Adipose tissue (tissue), 3 donors: ENCODE data around the gene CDYL. TPM values are rescaled to one million over a fixed set of nuclear protein-coding genes. Genes with fewer than 3 reads are reported as not detected.
A peak's percentile ranks its signal among the peaks of the same experiment; 100 is the strongest.
"Not testable (repeated sequence)": the region's sequence is repeated elsewhere in the genome, so short reads cannot be mapped to it uniquely, and the experiment has no call there.

ENCODE experiments used
- H3K27ac ChIP-seq: one replicate; pipeline ENCODE4 v1.5.1; 2013; ENCODE audit warnings: low read depth, low read length
- WGBS, 3 donors: extraction: QIAGEN DNeasy Blood & Tissue Kit; methylation state at CpG; one replicate each; pipeline ENCODE4 v1.1.7; 2013; 5-methylcytosine and 5-hydroxymethylcytosine counted together
- polyA plus RNA-seq, 3 donors: library from polyadenylated mRNA; stranded (reverse); fragments of 200-250 nt; gene quantifications; one replicate each; pipeline ENCODE4 v1.2.3, GENCODE V29; 2013
- donor health status: healthy with polysubstance abuse.
- donor health status: Bipolar disorder and iron deficiency.
- donor health status: healthy.

Gene CDYL
- polyA plus RNA-seq, 3 donors, result 3.3 to 10.7 (median 8.2) TPM

DNA sequence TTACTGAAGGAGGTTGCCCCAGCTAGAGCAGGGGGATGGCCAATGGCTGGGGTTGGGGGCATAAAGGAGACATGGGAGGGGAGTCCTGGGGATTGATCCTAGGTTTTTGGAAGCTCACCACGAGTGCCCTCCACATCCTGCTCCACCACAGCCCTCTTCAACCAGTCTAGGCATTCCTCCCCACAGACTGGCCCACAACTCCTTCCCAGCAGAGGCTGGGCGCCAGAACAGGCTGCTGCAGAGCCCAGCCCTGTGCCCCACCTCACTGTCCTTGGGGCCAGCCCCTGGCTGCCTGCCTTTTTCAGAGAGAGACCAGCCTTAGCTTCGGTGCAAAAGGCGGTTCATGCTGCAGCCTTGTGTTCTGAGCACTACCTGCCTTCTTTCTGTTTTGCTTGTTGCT lies 211.2 kb downstream of the CDYL start:
- 67 to 97% (median 68%) methylated on average over 4 of the region's 4 CpGs for WGBS, 3 donors
- no peak overlapping the region for H3K27ac ChIP-seq

DNA sequence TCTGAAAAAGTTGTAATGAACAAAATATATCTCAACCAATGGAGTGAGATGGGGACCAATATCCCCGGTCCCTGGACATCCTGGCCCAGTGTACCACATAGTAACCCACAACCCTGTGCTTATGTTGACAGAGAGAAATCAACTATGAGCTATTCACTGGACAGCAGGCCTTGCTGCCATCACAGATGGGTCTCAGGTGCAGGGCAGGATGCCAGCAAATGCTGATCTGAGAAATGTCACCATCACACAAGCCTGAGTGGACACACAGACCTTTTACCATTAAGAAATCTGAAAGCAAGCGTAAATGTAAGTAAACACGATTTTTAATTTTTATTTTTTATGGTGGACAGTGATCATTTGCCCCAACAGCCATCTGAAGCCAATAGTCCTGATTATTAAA lies 218.5 kb downstream of the CDYL start:
- WGBS, 3 donors, result 82 to 93% (median 91%) methylated on average over 3 of the region's 3 CpGs

DNA sequence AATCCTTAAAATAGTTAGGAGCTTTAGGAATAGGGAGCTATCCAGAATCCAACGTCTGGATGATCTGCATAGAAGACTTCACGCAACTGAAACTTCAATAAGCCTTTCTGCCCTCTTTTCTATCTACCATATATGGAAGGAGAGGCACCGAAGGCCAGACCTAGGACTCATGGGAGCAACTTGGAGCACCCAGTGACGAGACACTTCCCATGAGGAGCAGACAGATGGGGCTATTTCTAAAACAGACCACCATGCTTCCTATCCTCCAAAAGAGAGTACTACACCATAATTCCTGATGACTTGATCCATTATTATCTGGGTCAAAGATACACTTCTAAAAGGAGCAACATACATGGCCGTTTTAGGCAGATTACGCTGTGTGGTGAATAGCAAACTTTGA lies 221.7 kb downstream of the CDYL start:
- no peak overlapping the region for H3K27ac ChIP-seq
- 78 to 87% (median 78%) methylated on average over 6 of the region's 6 CpGs for WGBS, 3 donors

More for the DNA sequence above, 218.5 kb downstream of the CDYL start:
- H3K27ac ChIP-seq, result no peak overlapping the region

DNA sequence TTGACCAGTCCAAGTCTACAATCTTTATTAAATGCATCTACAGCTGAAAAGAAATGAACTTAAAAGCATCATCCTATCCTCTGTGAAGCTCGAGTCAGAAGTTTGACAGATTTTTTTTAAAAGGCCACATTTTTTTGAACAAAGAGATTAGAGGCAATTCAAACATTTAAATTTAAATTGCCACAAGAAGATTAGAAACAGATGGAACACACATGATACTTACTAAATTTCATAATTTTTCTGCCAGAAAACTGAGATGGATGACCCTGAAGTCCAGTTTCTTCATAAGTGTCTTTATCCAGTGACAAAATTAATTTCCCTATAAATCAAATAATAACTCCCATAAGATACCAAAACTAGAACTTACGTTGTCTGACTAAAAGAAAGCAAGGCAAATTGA lies 223.4 kb downstream of the CDYL start:
- no peak overlapping the region for H3K27ac ChIP-seq
- 44 to 75% (median 46%) methylated on average over 2 of the region's 2 CpGs for WGBS, 3 donors

DNA sequence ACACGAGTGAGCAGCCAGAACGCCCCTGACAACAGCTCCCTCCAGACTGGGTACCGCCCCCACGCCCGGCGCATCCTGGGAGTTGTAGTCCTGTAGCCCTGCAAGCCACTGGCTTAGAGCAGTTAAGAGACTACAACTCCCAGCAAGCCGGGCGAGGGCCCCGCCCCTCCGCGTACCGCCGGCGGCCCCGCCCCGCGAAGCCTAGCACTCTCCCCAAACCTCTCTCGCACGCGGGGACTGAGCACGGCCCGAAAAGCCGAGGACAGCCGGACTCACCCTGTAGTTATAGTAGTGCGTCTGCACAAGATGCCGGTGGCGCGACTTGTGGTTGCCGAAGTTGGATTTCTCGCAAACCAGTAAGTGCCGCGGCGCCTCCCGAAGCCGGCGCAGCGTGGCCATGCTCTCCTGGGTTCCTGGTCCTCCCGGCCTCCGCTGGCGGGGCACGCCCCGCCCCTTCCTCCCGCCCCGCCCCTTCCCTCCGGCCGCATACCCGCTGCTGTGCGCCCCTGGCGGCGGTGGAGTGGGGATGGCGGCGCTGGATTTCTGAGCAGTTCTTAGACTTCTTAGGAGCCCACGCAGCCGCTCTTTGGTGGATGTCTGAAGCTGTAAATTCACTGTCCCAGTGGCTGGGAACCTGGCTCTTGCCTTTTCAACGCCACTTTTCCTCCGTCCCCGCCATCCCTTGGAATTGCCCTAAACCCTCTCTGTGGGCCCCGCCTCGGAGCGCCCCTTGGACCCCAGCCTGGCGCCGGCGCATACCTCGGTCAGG lies 227.6 kb downstream of the CDYL start, which contains the start of gene RPP40:
Gene RPP40, minus strand, starts transcription at position 434 of the 769 bp plus-strand sequence. Its CDS starts 35 bp downstream, at position 399.
- WGBS, 3 donors, result 0 to 1% (median 1%) methylated on average over 48 to 64 of the region's 64 CpGs
- peak within 1 kb of the TSS; percentile 48 for H3K27ac ChIP-seq

DNA sequence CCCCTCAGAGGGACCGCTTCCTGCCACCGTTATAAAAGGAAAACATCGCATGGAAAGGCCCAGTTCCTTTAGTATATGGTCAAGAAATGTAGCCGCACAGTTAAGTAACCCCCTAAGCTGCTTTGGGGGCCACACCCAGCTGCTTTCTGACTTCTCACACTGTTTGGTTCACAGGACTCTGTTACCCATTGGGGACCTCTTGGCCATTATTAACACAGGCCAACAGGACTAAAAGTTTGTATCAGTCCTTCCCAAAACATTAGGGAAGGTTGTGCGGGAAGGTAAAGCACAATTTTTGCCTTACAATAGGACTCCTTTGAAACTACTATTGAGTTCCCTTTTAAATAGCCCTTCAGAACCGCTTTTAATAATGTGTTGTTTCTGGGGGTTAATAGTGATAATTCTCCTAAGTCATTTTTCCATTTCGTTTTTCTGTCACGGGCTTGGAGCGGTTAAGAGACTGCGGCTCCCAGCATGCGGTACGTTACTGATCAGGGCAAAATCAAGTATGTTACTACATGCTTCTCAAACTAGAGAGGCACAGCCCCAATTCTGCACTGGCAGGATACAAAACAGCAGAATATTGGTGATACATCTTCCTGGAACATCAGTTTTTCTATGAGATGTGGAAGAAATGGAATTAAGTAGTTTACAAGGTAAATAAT lies 228.3 kb downstream of the CDYL start:
- 47 to 58% (median 50%) methylated on average over 12 of the region's 12 CpGs for WGBS, 3 donors
- H3K27ac ChIP-seq, result peak overlapping the region; percentile 48

DNA sequence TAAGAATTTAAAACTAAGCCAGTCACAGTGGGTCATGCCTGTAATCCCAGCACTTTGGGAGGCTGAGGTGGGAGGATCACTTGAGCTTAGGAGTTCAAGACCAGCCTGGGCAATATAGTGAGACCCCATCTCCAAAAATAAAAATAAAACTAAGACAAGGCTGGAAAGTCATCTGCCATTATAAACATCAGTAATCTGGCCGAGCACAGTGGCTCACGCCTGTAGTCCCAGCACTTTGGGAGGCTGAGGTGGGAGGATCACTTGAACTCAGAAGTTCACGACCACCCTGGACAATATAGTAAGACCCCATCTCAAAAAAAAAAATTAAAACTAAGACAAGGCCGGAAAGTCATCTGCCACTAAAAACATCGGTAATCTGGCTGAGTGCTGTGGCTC lies 228.8 kb downstream of the CDYL start:
- H3K27ac ChIP-seq, result not testable (repeated sequence)
- WGBS, 3 donors, result 96 to 99% (median 98%) methylated on average over 5 of the region's 5 CpGs

Other genes starting within 250 kb of the CDYL start
- 10 to 100 TPM in 1 of 3 donors, 1 to 10 TPM in 2; 3.9 to 12.1 (median 6.6) TPM for gene RPP40, start 227.6 kb downstream of the CDYL start, polyA plus RNA-seq